Mucosa of rectum (tissue), 2 donors: ENCODE data around the gene MED26.

Experiments used
- H3K27ac ChIP-seq, 2 donors: one replicate each; pipeline ENCODE4 v1.7.0; 2013; ENCODE audit warnings: inconsistent platforms in 2 of 2, low read depth in 2 of 2, low read length in 2 of 2
- H3K27me3 ChIP-seq, 2 donors: one replicate each; pipeline ENCODE4 v1.7.0; 2013; ENCODE audit warnings: low read length in 2 of 2; ENCODE audit not compliant: control insufficient read depth in 2 of 2, insufficient read depth in 2 of 2
- H3K36me3 ChIP-seq, 2 donors: one replicate each; pipeline ENCODE4 v1.7.0; 2013; ENCODE audit warnings: low read length in 2 of 2; ENCODE audit not compliant: control insufficient read depth in 2 of 2, insufficient read depth in 2 of 2
- H3K4me1 ChIP-seq, 2 donors: one replicate each; pipeline ENCODE4 v1.7.0; 2013; ENCODE audit warnings: low read length in 2 of 2, mild to moderate bottlenecking in 1 of 2; ENCODE audit not compliant: control insufficient read depth in 2 of 2, insufficient read depth in 2 of 2
- H3K4me3 ChIP-seq, 2 donors: one replicate each; pipeline ENCODE4 v1.7.0; 2013; ENCODE audit warnings: low read length in 2 of 2
- H3K9ac ChIP-seq, 2 donors: one replicate each; pipeline ENCODE4 v1.7.0; 2013; ENCODE audit warnings: low read length in 2 of 2, low read depth in 1 of 2, mild to moderate bottlenecking in 1 of 2
- H3K9me3 ChIP-seq, 2 donors: one replicate each; pipeline ENCODE4 v1.7.0; 2013; ENCODE audit warnings: low read length in 2 of 2; ENCODE audit not compliant: control insufficient read depth in 2 of 2
- donor health status: healthy.
- donor health status: Normal muscosa, but diverticular disease.

Gene MED26

DNA sequence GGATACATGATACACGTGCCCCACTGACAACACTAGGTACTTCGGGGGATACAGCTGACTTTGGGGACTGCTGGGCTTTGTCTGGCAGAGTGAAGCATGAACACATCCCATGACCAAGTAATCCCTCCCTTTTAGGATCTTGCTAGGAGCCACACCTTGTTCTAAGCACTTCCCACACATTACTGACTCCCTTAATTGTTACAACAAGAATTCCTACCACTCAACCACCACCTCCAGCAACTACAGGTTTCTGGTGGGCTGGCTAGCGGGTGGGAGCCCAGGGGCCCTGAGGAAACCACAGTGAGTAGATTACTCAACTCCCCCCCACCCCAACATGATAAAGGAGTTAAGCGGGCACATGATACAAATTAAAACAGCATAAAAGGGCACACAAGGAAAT is 48.6 kb downstream of the MED26 start:
- H3K36me3 ChIP-seq = peaks cover 22 to 37% of the 10 kb centered on the region in 2 donors
- no peaks in the 10 kb centered on the region for H3K27me3 ChIP-seq
- H3K9ac ChIP-seq = no peak overlapping the region
- H3K4me3 ChIP-seq = no peak overlapping the region
- H3K4me1 ChIP-seq = peaks cover 10 to 23% of the 10 kb centered on the region in 2 donors
- H3K9me3 ChIP-seq = no peaks in the 10 kb centered on the region
- no peak overlapping the region for H3K27ac ChIP-seq

DNA sequence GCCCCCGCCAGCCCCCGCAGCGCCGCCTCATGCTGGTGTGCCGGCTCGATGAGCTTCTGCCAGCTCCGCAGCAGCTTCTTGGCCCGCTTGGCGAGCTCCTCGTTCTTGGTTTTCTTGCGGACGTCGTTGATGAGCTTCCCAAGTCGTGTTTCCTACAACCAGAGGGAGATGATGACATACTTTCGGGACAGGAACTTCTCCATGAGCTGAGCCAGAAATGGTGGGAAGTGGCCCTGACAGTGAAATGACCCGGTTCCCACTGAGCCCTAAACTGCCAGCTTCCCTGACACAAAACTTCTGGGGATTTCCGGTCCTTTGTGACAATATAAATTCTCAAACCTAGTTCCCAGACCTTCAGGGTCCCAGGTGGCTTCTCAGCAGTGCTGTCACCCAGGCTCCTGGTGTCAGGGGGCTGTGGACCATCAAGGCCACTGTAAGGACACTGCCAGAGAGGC is 50.4 kb downstream of the MED26 start:
- no peak overlapping the region for H3K4me3 ChIP-seq
- H3K27ac ChIP-seq = no peak overlapping the region
- H3K36me3 ChIP-seq = peaks cover 22 to 37% of the 10 kb centered on the region in 2 donors
- H3K9me3 ChIP-seq = no peaks in the 10 kb centered on the region
- no peaks in the 10 kb centered on the region for H3K27me3 ChIP-seq
- peaks cover 13 to 28% of the 10 kb centered on the region in 2 donors for H3K4me1 ChIP-seq
- H3K9ac ChIP-seq = no peak overlapping the region

DNA sequence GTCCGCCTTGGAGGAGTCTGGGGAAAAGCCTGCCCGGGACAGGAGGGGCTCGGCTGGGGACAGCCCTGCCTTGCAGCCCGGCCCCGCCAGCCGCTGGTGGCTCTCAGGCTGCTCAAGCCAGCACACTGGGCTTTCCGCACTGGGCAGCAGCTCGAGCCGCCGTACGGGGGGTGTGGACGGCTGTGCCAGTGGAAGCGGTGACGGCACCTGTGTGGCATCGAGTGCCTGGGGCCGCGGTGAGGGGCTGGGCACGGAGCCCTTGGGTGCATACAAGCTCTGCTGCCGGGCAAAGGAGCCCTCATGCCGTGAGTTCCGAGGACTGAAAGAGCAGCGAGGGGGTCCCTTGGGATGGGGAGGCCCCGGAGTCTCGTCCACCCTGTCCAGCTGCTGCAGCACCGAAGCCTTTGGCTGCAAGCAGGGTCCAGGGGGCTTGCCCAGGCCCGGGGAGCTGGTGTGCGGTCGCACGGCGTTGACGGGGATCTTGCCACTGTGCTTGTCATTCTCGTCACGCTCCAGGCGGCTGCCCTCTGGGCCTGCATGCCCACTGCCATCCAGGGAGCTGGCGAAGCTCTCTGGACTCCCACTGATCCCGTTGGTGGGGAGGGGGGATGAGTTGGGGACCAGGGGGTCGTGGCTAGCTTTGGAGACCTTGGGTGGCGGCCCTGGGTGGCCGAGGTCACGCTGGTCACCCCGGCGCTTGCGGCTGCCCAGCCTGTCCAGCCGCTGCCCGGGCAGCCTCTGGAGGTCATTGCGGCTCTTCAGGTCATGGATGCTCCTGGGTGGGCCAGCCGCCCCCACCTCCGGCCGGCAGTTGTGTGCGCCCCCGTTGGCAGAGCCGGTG is 51.1 kb downstream of the MED26 start:
- Histone ChIP-seq H3K36me3 (peaks cover 22 to 37% of the 10 kb centered on the region in 2 donors), H3K9ac (no peak overlapping the region), H3K4me3 (no peak overlapping the region), H3K9me3 (no peaks in the 10 kb centered on the region), H3K27me3 (no peaks in the 10 kb centered on the region), H3K27ac (no peak overlapping the region), H3K4me1 (peaks cover 13 to 22% of the 10 kb centered on the region in 2 donors)

- peaks cover 22 to 31% of the 10 kb centered on the region in 2 donors for H3K36me3 ChIP-seq
- H3K9me3 ChIP-seq = no peaks in the 10 kb centered on the region
- no peaks in the 10 kb centered on the region for H3K27me3 ChIP-seq
- no peak overlapping the region for H3K9ac ChIP-seq
- H3K4me3 ChIP-seq = no peak overlapping the region
- no peak overlapping the region for H3K27ac ChIP-seq
- peaks cover 20 to 24% of the 10 kb centered on the region in 2 donors for H3K4me1 ChIP-seq
These were observed 51.9 kb downstream of the MED26 start for GRCh38 chr19:16575861-16576689.

GRCh38 chr19:16575282-16575681 is 52.7 kb downstream of the MED26 start:
- Histone ChIP-seq H3K36me3 (peaks cover 22 to 31% of the 10 kb centered on the region in 2 donors), H3K27me3 (no peaks in the 10 kb centered on the region), H3K4me3 (no peak overlapping the region), H3K4me1 (peaks cover 21 to 26% of the 10 kb centered on the region in 2 donors), H3K9ac (no peak overlapping the region), H3K9me3 (no peaks in the 10 kb centered on the region), H3K27ac (no peak overlapping the region)

GRCh38 chr19:16573925-16574324 is 54.1 kb downstream of the MED26 start:
- Histone ChIP-seq H3K27ac (no peak overlapping the region), H3K27me3 (no peaks in the 10 kb centered on the region), H3K4me1 (peaks cover 21 to 26% of the 10 kb centered on the region in 2 donors), H3K9me3 (no peaks in the 10 kb centered on the region), H3K4me3 (peak overlapping the region in 1 of 2 donors; percentile 83), H3K9ac (peak overlapping the region in 1 of 2 donors; percentile 26), H3K36me3 (peaks cover 24 to 39% of the 10 kb centered on the region in 2 donors)

GRCh38 chr19:16573296-16573695 is 54.7 kb downstream of the MED26 start:
- Histone ChIP-seq H3K9me3 (no peaks in the 10 kb centered on the region), H3K9ac (peak overlapping the region; percentile 75 to 84), H3K27me3 (no peaks in the 10 kb centered on the region), H3K4me1 (peaks cover 21 to 26% of the 10 kb centered on the region in 2 donors), H3K27ac (peak overlapping the region; percentile 76 to 85), H3K36me3 (peaks cover 20 to 38% of the 10 kb centered on the region in 2 donors), H3K4me3 (peak overlapping the region; percentile 83 to 94)

- H3K9ac ChIP-seq = peak within 1 kb of the TSS; percentile 79 to 85
- H3K9me3 ChIP-seq = no peaks in the 10 kb centered on the region
- peaks cover 21 to 26% of the 10 kb centered on the region in 2 donors for H3K4me1 ChIP-seq
- peaks cover 17 to 36% of the 10 kb centered on the region in 2 donors for H3K36me3 ChIP-seq
- H3K4me3 ChIP-seq = peak within 1 kb of the TSS; percentile 89 to 94
- H3K27ac ChIP-seq = peak within 1 kb of the TSS; percentile 84 to 85
- no peaks in the 10 kb centered on the region for H3K27me3 ChIP-seq
These were observed 55.4 kb downstream of the MED26 start, which contains the start of gene SLC35E1 for GRCh38 chr19:16572332-16573211. Gene SLC35E1 (minus strand): TSS chr19:16572415. CDS start chr19:16572364, 51 bp downstream.

- H3K36me3 ChIP-seq = peaks cover 16 to 34% of the 10 kb centered on the region in 2 donors
- peak overlapping the region; percentile 73 to 84 for H3K27ac ChIP-seq
- H3K27me3 ChIP-seq = no peaks in the 10 kb centered on the region
- H3K4me1 ChIP-seq = peaks cover 21 to 26% of the 10 kb centered on the region in 2 donors
- peak overlapping the region; percentile 84 to 89 for H3K4me3 ChIP-seq
- H3K9ac ChIP-seq = peak overlapping the region; percentile 79 to 85
- no peaks in the 10 kb centered on the region for H3K9me3 ChIP-seq
These were observed 56.1 kb downstream of the MED26 start for GRCh38 chr19:16571822-16572331.
